ENCODE data around the gene LRFN4.
"Not testable (repeated sequence)": the region's sequence is repeated elsewhere in the genome, so short reads cannot be mapped to it uniquely, and the experiment has no call there.

The LRFN4 gene

GRCh38 chr11:66856496-66857233 lies at the start of gene LRFN4:
TSS of gene LRFN4 (plus strand) at chr11:66857064. CDS start at chr11:66857745, 681 bp downstream.
- no peak for DNase-seq
- no peak for TF ChIP-seq GATA1 (IDR thresholded peaks at IDR 0.05; ENCODE audit: low read depth, low read length)
- peak; percentile 5 for TF ChIP-seq POLR2A (IDR thresholded peaks at IDR 0.05; ENCODE audit: low read length)

DNA sequence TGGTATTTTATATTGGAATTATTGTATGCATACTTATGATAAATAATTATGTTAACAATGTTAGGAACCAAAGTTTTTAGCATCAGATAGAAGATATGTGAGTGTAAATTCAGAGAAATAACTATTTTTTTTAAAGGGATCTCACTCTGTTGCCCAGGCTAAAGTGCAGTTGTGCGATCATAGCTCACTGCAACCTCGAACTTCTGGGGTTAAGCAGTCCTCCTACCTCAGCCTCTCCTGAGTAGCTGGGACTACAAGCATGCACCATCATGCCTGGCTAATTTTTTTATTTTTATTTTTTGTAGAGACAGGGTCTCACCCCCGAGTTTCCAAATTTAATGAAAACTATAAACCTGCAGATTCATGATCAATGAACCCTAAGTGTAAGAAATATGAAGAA lies 47.3 kb upstream of the LRFN4 start:
- no peak for DNase-seq
- TF ChIP-seq POLR2A (IDR thresholded peaks at IDR 0.05; ENCODE audit: low read length) (no peak), GATA1 (IDR thresholded peaks at IDR 0.05; ENCODE audit: low read depth, low read length) (no peak)

- TF ChIP-seq POLR2A (IDR thresholded peaks at IDR 0.05; ENCODE audit: low read length): no peak
- no peak for TF ChIP-seq GATA1 (IDR thresholded peaks at IDR 0.05; ENCODE audit: low read depth, low read length)
- no peak for DNase-seq
These were observed 46.2 kb upstream of the LRFN4 start for GRCh38 chr11:66810576-66811185.

DNA sequence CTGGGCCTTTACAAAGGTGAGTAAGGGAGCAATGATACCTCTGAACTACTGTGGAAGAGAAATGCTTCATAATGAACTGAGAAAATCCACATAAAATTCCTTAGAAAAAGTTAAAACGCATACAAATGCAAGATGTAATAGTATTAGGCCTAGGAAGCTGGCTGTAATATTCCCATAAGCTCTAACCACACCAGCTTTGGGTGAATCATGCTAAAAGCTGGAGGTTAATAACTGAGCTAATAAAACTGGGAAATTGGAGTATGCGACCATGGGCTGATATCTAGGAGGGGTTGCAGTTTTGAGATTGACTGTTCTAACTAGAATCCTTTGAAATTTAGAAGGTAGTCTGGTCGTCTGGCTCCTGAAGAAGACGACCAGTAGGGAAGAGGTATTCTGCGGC lies 42.2 kb upstream of the LRFN4 start:
- DNase-seq: no peak
- TF ChIP-seq POLR2A (IDR thresholded peaks at IDR 0.05; ENCODE audit: low read length) (no peak), GATA1 (IDR thresholded peaks at IDR 0.05; ENCODE audit: low read depth, low read length) (no peak)

- TF ChIP-seq POLR2A (IDR thresholded peaks at IDR 0.05; ENCODE audit: low read length): no peak
- TF ChIP-seq GATA1 (IDR thresholded peaks at IDR 0.05; ENCODE audit: low read depth, low read length): no peak
- no peak for DNase-seq
These were observed 41.2 kb upstream of the LRFN4 start for GRCh38 chr11:66815646-66816045.

DNA sequence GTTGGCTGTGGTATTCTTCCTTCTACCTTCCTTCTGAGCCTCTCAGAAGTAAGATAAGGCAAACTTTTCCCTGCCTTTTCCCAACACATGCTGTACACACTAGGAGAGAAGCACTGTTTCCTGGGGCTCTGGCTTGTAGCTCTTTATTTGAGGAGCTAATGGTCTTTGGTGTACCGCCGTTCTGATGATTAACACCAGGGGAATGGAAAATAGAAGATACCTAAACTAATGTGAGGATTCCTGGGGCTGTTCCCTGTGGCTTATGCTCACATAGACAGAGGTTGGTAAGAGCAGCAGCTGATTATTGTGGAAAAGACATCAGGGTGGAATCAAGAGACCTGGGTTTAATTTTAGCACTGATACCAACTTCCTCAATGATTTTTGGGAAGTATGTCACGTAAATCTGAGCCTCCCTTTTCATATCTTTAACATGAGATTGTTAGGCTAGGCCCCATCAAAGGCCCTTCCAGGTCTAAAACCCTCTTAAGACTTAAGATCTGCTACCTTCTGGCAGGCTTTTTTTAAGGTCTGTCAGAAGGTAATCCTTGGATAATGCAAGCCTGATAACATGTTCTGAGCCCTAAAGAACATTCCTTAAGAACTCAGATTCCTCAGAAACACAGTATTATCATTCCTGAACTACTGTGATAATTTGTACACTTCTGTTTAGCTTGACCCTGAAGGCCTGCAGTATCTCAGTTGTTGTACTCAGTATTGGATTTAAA lies 38.5 kb upstream of the LRFN4 start:
- no peak for TF ChIP-seq POLR2A (IDR thresholded peaks at IDR 0.05; ENCODE audit: low read length)
- TF ChIP-seq GATA1 (IDR thresholded peaks at IDR 0.05; ENCODE audit: low read depth, low read length): no peak
- no peak for DNase-seq

DNA sequence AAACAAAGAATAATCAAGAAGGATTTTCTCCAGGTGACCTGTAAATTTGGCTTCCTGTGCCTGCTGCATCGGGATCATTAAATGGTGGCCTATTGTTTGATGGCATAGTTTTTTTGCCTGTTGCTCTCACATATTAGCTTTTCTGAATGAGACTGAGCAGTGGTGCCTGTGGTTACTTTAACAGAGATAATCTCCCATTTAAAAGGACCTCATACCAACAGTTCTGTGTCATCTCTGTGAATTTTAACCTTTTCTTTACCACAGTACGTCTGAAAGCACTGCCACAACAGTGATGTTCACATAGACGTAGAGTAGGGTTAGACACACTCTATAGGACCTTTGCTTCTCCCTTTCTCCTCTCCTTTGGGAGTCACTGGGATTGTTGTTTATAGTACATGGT lies 36.5 kb upstream of the LRFN4 start:
- no peak for DNase-seq
- TF ChIP-seq GATA1 (IDR thresholded peaks at IDR 0.05; ENCODE audit: low read depth, low read length): no peak
- TF ChIP-seq POLR2A (IDR thresholded peaks at IDR 0.05; ENCODE audit: low read length): no peak

DNA sequence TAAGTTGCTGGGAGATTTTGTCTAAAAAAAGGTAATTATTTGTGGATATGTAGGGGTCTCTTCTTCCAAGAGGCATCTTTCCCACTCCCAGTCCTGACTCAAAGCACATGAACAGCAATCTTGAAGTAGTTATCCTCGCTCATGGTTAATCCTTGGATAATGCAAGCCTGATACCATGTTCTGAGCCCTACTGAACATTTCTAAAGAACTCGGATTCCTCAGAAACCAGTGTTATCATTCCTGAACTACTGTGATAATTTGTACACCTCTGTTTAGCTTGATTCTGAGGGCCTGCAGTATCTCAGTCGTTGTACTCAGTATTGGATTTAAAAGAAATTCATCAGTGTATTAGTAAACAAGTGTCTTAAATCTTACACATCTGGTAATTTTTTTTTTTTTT lies 36.0 kb upstream of the LRFN4 start:
- DNase-seq: no peak
- no peak for TF ChIP-seq GATA1 (IDR thresholded peaks at IDR 0.05; ENCODE audit: low read depth, low read length)
- no peak for TF ChIP-seq POLR2A (IDR thresholded peaks at IDR 0.05; ENCODE audit: low read length)

GRCh38 chr11:66823700-66824099 lies 33.2 kb upstream of the LRFN4 start:
- DNase-seq: no peak
- TF ChIP-seq GATA1 (IDR thresholded peaks at IDR 0.05; ENCODE audit: low read depth, low read length): no peak
- no peak for TF ChIP-seq POLR2A (IDR thresholded peaks at IDR 0.05; ENCODE audit: low read length)

DNA sequence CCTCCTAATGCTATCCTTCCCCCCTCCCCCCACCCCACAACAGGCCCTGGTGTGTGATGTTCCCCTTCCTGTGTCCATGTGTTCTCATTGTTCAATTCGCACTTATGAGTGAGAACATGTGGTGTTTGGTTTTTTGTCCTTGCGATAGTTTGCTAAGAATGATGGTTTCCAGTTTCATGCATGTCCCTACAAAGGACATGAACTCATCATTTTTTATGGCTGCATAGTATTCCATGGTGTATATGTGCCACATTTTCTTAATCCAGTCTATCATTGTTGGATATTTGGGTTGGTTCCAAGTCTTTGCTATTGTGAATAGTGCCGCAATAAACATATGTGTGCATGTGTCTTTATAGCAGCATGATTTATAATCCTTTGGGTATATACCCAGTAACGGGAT lies 32.3 kb upstream of the LRFN4 start:
- not testable (repeated sequence) for DNase-seq

- TF ChIP-seq POLR2A (IDR thresholded peaks at IDR 0.05; ENCODE audit: low read length) (no peak), GATA1 (IDR thresholded peaks at IDR 0.05; ENCODE audit: low read depth, low read length) (no peak)
- no peak for DNase-seq
These were observed 22.4 kb upstream of the LRFN4 start for GRCh38 chr11:66834539-66834845.

DNA sequence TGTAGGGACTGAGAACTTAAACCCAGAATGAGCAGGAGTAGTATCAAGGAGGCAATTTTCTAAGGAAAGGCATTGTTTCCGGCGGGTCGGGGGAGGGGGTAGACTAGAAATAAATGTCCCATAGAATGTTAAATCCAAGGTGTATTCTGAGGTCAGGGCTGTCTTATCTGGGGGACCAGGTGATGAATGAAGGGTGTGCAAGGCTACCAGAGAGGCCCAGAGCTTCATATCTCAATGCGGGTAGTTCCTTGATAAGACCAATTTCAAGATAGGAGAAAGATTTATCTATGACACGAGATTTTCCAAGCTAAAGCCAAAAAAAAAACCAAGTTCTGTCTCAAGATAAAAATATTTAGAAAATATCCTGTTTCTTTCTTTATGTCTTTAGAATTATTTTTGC lies 21.9 kb upstream of the LRFN4 start:
- no peak for TF ChIP-seq GATA1 (IDR thresholded peaks at IDR 0.05; ENCODE audit: low read depth, low read length)
- DNase-seq: peak; percentile 57 to 75

DNA sequence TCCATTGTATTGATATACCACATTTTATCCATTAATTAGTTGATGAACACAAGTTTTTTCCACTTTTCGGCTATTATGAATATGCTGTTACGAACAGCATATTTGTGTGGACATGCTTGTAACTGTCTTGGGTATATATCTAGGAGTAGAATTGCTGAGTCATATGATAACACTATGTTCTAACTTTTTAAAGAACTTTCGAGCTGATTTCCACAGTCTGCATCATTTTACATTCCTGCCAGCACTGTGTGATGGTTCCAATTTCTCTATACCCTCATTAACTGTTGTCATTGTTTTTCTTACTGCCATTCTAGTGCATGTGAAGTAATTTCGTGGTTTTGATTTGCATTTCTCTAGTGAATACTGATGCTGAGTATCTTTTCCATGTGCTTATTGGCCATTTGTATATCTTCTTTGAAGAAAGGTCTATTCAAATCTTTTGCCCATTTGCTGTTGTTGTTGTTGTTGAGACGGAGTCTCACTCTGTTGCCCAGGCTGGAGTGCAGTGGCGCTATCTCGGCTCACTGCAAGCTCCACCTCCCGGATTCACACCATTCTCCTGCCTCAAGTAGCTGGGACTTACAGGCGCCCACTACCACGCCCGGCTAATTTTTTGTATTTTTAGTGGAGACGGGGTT lies 21.0 kb upstream of the LRFN4 start:
- TF ChIP-seq POLR2A (IDR thresholded peaks at IDR 0.05; ENCODE audit: low read length) (peak; percentile 47), GATA1 (IDR thresholded peaks at IDR 0.05; ENCODE audit: low read depth, low read length) (no peak)
- peak; percentile 50 to 80 for DNase-seq

DNA sequence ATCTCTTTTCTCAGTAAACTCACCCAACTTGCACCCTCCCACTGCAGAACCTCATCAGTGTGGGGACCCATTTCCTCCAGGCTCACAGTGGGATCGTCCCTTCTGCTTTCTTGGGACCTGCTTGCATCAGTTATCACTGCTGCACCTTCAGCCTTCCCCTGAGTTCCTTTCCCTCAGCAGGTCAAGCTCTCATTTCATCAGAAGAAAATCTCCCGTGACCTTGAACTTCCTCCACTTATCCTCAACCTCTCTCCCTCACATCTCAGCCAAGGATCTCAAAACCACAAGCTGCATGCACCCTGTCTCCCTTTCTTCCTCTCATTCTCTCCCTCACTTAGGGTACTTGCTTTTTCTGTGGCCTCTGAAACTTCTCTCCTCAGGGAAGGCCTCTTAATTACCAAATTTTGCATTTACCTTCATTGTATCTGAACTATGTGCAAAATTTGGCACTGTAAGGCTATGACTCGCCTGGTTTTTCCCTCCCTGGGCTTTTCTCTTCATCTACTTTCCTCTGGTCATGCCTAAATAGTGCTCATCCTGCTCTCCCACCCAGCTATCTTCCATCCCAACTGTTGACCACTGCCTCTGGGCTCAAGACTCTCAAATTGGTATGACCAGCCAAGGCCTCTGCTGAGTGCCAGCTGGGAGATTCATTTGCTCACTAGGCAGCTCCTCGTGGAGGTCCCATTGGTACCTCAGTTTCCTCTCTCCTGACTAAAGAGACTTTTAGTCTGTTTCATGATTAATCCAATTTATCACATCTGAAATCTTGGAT lies 16.4 kb upstream of the LRFN4 start:
- TF ChIP-seq POLR2A (IDR thresholded peaks at IDR 0.05; ENCODE audit: low read length): no peak
- no peak for TF ChIP-seq GATA1 (IDR thresholded peaks at IDR 0.05; ENCODE audit: low read depth, low read length)
- no peak for DNase-seq
